NCI-H1092 (cell line): ENCODE measurements around the gene FBXO8.

Experiments
- DNase-seq: peaks from one replicate; lab custom pipeline; 2025; lab: John Stamatoyannopoulos, UW

Gene FBXO8

GRCh38 chr4:174244441-174244840 is 39.0 kb downstream of the FBXO8 start:
- no peak for DNase-seq

- no peak for DNase-seq
Observed at GRCh38 chr4:174241162-174241561, 42.3 kb downstream of the FBXO8 start.

GRCh38 chr4:174236359-174236758 is 47.1 kb downstream of the FBXO8 start:
- no peak for DNase-seq

- no peak for DNase-seq
Observed at GRCh38 chr4:174230680-174231079, 52.8 kb downstream of the FBXO8 start.

GRCh38 chr4:174230148-174230547 is 53.3 kb downstream of the FBXO8 start:
- DNase-seq = no peak

GRCh38 chr4:174228988-174229387 is 54.5 kb downstream of the FBXO8 start:
- DNase-seq = no peak

GRCh38 chr4:174225349-174226049 is 58.0 kb downstream of the FBXO8 start:
- DNase-seq = no peak

- no peak for DNase-seq
Observed at GRCh38 chr4:174224550-174224949, 58.9 kb downstream of the FBXO8 start.

- no peak for DNase-seq
Observed at GRCh38 chr4:174222266-174222872, 61.1 kb downstream of the FBXO8 start.

- DNase-seq = no peak
Observed at GRCh38 chr4:174218127-174218790, 65.2 kb downstream of the FBXO8 start.

- no peak for DNase-seq
Observed at GRCh38 chr4:174217273-174218126, 66.0 kb downstream of the FBXO8 start.

- DNase-seq = no peak
Observed at GRCh38 chr4:174216799-174217272, 66.6 kb downstream of the FBXO8 start.

- DNase-seq = no peak
Observed at GRCh38 chr4:174215961-174216680, 67.3 kb downstream of the FBXO8 start.

GRCh38 chr4:174215057-174215456 is 68.4 kb downstream of the FBXO8 start:
- DNase-seq = no peak

GRCh38 chr4:174214101-174214878 is 69.2 kb downstream of the FBXO8 start:
- no peak for DNase-seq

GRCh38 chr4:174213731-174214100 is 69.8 kb downstream of the FBXO8 start:
- DNase-seq = no peak

GRCh38 chr4:174212061-174212460 is 71.4 kb downstream of the FBXO8 start:
- no peak for DNase-seq

GRCh38 chr4:174211622-174212044 is 71.8 kb downstream of the FBXO8 start:
- DNase-seq = no peak

GRCh38 chr4:174210952-174211490 is 72.4 kb downstream of the FBXO8 start:
- no peak for DNase-seq

- DNase-seq = no peak
Observed at GRCh38 chr4:174210354-174210753, 73.1 kb downstream of the FBXO8 start.

- DNase-seq = no peak
Observed at GRCh38 chr4:174209341-174209740, 74.1 kb downstream of the FBXO8 start.
